ENCODE data around the gene NPFF.

DNA sequence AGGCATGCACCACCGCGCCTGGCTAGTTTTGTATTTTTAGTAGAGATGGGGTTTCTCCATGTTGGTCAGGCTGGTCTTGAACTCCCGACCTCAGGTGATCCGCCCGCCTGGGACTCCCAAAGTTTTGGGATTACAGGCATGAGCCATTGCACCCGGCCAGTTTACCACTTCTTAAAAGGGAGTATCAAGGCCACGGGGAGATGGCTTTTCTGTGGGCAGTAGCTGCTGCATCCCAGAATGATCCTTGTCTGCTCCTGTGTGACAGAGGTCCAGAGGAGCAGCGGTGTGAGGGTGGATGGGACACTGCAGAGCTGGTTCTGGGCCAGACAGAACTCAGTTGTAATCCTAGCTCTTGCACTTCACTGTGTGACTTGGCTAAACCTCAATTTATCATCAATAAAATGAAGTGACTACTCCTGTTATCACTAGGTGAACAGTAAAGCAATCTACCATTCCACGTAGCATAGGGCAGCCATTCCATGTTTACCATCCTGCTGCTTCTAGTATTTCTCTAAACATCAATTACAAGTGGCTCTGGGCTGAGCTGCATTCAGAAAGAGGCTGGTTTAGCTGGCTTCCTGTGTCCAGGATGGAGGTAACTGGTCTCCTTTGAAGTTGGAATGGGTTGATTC lies 3.0 kb upstream of the NPFF start:
- TF ChIP-seq FOXA1 (IDR thresholded peaks at IDR 0.05) (no peak), JUND (IDR thresholded peaks at IDR 0.05) (no peak), CTCF (IDR thresholded peaks at IDR 0.05; ENCODE audit: low read depth, low read length, missing input control) (no peak), ZBTB33 (IDR thresholded peaks at IDR 0.05) (no peak), YY1 (IDR thresholded peaks at IDR 0.05) (peak; percentile 67), SP1 (IDR thresholded peaks at IDR 0.05) (no peak), RAD21 (IDR thresholded peaks at IDR 0.05) (no peak), RXRA (IDR thresholded peaks at IDR 0.05) (peak in 1 of 2 donors; percentile 5), HNF4G (IDR thresholded peaks at IDR 0.05) (no peak), TAF1 (conservative IDR thresholded peaks at IDR 0.05) (no peak), GABPA (IDR thresholded peaks at IDR 0.05 in 1 of 2, conservative IDR thresholded peaks at IDR 0.05 in 1 of 2) (no peak), EGR1 (IDR thresholded peaks at IDR 0.05; ENCODE audit: low read depth in 2 of 2) (no peak)
- TF ChIP-seq, protein P1, sequence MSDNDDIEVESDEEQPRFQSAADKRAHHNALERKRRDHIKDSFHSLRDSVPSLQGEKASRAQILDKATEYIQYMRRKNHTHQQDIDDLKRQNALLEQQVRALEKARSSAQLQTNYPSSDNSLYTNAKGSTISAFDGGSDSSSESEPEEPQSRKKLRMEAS (IDR thresholded peaks at IDR 0.05) = no peak
- TF ChIP-seq, protein P2, sequence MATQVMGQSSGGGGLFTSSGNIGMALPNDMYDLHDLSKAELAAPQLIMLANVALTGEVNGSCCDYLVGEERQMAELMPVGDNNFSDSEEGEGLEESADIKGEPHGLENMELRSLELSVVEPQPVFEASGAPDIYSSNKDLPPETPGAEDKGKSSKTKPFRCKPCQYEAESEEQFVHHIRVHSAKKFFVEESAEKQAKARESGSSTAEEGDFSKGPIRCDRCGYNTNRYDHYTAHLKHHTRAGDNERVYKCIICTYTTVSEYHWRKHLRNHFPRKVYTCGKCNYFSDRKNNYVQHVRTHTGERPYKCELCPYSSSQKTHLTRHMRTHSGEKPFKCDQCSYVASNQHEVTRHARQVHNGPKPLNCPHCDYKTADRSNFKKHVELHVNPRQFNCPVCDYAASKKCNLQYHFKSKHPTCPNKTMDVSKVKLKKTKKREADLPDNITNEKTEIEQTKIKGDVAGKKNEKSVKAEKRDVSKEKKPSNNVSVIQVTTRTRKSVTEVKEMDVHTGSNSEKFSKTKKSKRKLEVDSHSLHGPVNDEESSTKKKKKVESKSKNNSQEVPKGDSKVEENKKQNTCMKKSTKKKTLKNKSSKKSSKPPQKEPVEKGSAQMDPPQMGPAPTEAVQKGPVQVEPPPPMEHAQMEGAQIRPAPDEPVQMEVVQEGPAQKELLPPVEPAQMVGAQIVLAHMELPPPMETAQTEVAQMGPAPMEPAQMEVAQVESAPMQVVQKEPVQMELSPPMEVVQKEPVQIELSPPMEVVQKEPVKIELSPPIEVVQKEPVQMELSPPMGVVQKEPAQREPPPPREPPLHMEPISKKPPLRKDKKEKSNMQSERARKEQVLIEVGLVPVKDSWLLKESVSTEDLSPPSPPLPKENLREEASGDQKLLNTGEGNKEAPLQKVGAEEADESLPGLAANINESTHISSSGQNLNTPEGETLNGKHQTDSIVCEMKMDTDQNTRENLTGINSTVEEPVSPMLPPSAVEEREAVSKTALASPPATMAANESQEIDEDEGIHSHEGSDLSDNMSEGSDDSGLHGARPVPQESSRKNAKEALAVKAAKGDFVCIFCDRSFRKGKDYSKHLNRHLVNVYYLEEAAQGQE (IDR thresholded peaks at IDR 0.05) = no peak

All from liver (tissue), 3 donors.